Osteoblast (primary cell): ENCODE results near the gene CIZ1. TPM values are rescaled to one million over a fixed set of nuclear protein-coding genes. Genes with fewer than 3 reads are reported as not detected.
A peak's percentile ranks its signal among the peaks of the same experiment; 100 is the strongest.
"Not testable (repeated sequence)": the region's sequence is repeated elsewhere in the genome, so short reads cannot be mapped to it uniquely, and the experiment has no call there.

Experiments
- DNase-seq: peaks from one replicate; pipeline ENCODE4 v3.0.0; 2011; ENCODE audit warnings: low spot score, mixed read lengths; ENCODE audit not compliant: insufficient read length; ENCODE audit errors: missing footprints
- H2AFZ ChIP-seq: 2 replicates; pipeline ENCODE4 v1.6.0; 2011; ENCODE audit warnings: mild to moderate bottlenecking, low read length
- H3K27ac ChIP-seq: 2 replicates; pipeline ENCODE4 v1.5.1; 2011; ENCODE audit warnings: mild to moderate bottlenecking, low read depth, low read length, moderate library complexity
- H3K27me3 ChIP-seq: 2 replicates; pipeline ENCODE4 v1.6.0; 2012; ENCODE audit warnings: mild to moderate bottlenecking, control low read depth, inconsistent platforms, low read length, moderate library complexity; ENCODE audit not compliant: insufficient read depth
- H3K36me3 ChIP-seq: 2 replicates; pipeline ENCODE4 v1.5.1; 2011; ENCODE audit warnings: mild to moderate bottlenecking, low read length, control low read depth, moderate library complexity; ENCODE audit not compliant: insufficient read depth
- H3K4me1 ChIP-seq: 2 replicates; pipeline ENCODE4 v1.5.1; 2011; ENCODE audit warnings: mild to moderate bottlenecking, low read length, control low read depth, moderate library complexity; ENCODE audit not compliant: insufficient read depth
- H3K4me2 ChIP-seq: 2 replicates; pipeline ENCODE4 v1.6.0; 2011; ENCODE audit warnings: mild to moderate bottlenecking, low read length; ENCODE audit not compliant: insufficient read depth
- H3K4me3 ChIP-seq: fragments of 200-600 bp; sonication (generic); 3 replicates; pipeline ENCODE4 v1.5.1; 2012; ENCODE audit warnings: mild to moderate bottlenecking, low read length, inconsistent platforms; ENCODE audit not compliant: insufficient read depth
- H3K79me2 ChIP-seq: 2 replicates; pipeline ENCODE4 v1.6.0; 2012; ENCODE audit warnings: mild to moderate bottlenecking, low read length, control low read depth, inconsistent platforms; ENCODE audit not compliant: insufficient read depth
- H3K9me3 ChIP-seq: 2 replicates; pipeline ENCODE4 v1.5.1; 2011; ENCODE audit warnings: low read depth, low read length, control low read depth
- H4K20me1 ChIP-seq: 2 replicates; pipeline ENCODE4 v1.6.0; 2012; ENCODE audit warnings: mild to moderate bottlenecking, low read length, control low read depth; ENCODE audit not compliant: insufficient read depth
- CTCF ChIP-seq: IDR thresholded peaks from 2 replicates; pipeline ENCODE4 v1.5.1; 2011; ENCODE audit warnings: mild to moderate bottlenecking, low read depth, low read length, moderate library complexity; ENCODE audit errors: extremely low read depth
- total RNA-seq: library from RNA; depleted of rRNA; stranded (reverse); fragments of >200 nt; gene quantifications from 2 replicates; pipeline ENCODE4 v1.2.3, GENCODE V29; 2012

Gene CIZ1
- total RNA-seq, 1 donor = 33.7 TPM

GRCh38 chr9:128129976-128130590 is 61.3 kb downstream of the CIZ1 start:
- not testable (repeated sequence) for H2AFZ ChIP-seq, H4K20me1 ChIP-seq, DNase-seq, H3K27ac ChIP-seq, H3K4me3 ChIP-seq, H3K36me3 ChIP-seq, H3K9me3 ChIP-seq, H3K4me2 ChIP-seq
- peak; percentile 20 for TF ChIP-seq CTCF
- H3K27me3 ChIP-seq = peaks cover 24% of the 10 kb centered on the region
- H3K79me2 ChIP-seq = peaks cover 22% of the 10 kb centered on the region
- peaks cover 19% of the 10 kb centered on the region for H3K4me1 ChIP-seq

GRCh38 chr9:128128836-128129590 is 62.4 kb downstream of the CIZ1 start:
- H3K79me2 ChIP-seq = peaks cover 27% of the 10 kb centered on the region
- peak; percentile 44 for DNase-seq
- peak overlapping the region; percentile 95 for H2AFZ ChIP-seq
- peaks cover 8% of the 10 kb centered on the region for H3K36me3 ChIP-seq
- H3K4me3 ChIP-seq = peak overlapping the region; percentile 95
- H3K27ac ChIP-seq = peak overlapping the region; percentile 92
- no peak for TF ChIP-seq CTCF
- peaks cover 19% of the 10 kb centered on the region for H3K4me1 ChIP-seq
- peak overlapping the region; percentile 96 for H3K4me2 ChIP-seq
- H3K27me3 ChIP-seq = peaks cover 22% of the 10 kb centered on the region
- peaks cover 4% of the 10 kb centered on the region for H3K9me3 ChIP-seq
- peaks cover 14% of the 10 kb centered on the region for H4K20me1 ChIP-seq

GRCh38 chr9:128127990-128128835 is 63.2 kb downstream of the CIZ1 start:
- peaks cover 14% of the 10 kb centered on the region for H4K20me1 ChIP-seq
- H2AFZ ChIP-seq = peak overlapping the region; percentile 97
- DNase-seq = peak; percentile 97
- peak overlapping the region; percentile 96 for H3K4me2 ChIP-seq
- TF ChIP-seq CTCF = no peak
- H3K4me1 ChIP-seq = peaks cover 19% of the 10 kb centered on the region
- H3K9me3 ChIP-seq = no peaks in the 10 kb centered on the region
- peak overlapping the region; percentile 92 for H3K27ac ChIP-seq
- peaks cover 27% of the 10 kb centered on the region for H3K79me2 ChIP-seq
- peaks cover 14% of the 10 kb centered on the region for H3K27me3 ChIP-seq
- peaks cover 8% of the 10 kb centered on the region for H3K36me3 ChIP-seq
- peak overlapping the region; percentile 95 for H3K4me3 ChIP-seq
